Measurements from ENCODE around the gene PLA2G5.

PLA2G5 gene

GRCh38 chr1:20090119-20090518 lies 20.1 kb downstream of the PLA2G5 start:
- no peak for DNase-seq (ENCODE audit: low read depth)

- DNase-seq (ENCODE audit: low read depth) = no peak
Observed at GRCh38 chr1:20090641-20091040, 20.6 kb downstream of the PLA2G5 start.

GRCh38 chr1:20093303-20093702 lies 23.3 kb downstream of the PLA2G5 start:
- DNase-seq (ENCODE audit: low read depth) = no peak

- no peak for DNase-seq (ENCODE audit: low read depth)
Observed at GRCh38 chr1:20093940-20094391, 24.0 kb downstream of the PLA2G5 start.

- DNase-seq (ENCODE audit: low read depth) = no peak
Observed at GRCh38 chr1:20095564-20096434, 25.8 kb downstream of the PLA2G5 start.

GRCh38 chr1:20096840-20097447 lies 26.9 kb downstream of the PLA2G5 start:
- DNase-seq (ENCODE audit: low read depth) = no peak

GRCh38 chr1:20099533-20099932 lies 29.5 kb downstream of the PLA2G5 start:
- no peak for DNase-seq (ENCODE audit: low read depth)

- DNase-seq (ENCODE audit: low read depth) = no peak
Observed at GRCh38 chr1:20100632-20101355, 30.8 kb downstream of the PLA2G5 start.

- DNase-seq (ENCODE audit: low read depth) = no peak
Observed at GRCh38 chr1:20102875-20103274, 32.9 kb downstream of the PLA2G5 start.

GRCh38 chr1:20105856-20106255 lies 35.9 kb downstream of the PLA2G5 start:
- DNase-seq (ENCODE audit: low read depth) = no peak

- no peak for DNase-seq (ENCODE audit: low read depth)
Observed at GRCh38 chr1:20107351-20107750, 37.4 kb downstream of the PLA2G5 start.

GRCh38 chr1:20107796-20108195 lies 37.8 kb downstream of the PLA2G5 start:
- DNase-seq (ENCODE audit: low read depth) = no peak

GRCh38 chr1:20108366-20109123 lies 38.6 kb downstream of the PLA2G5 start:
- no peak for DNase-seq (ENCODE audit: low read depth)

- no peak for DNase-seq (ENCODE audit: low read depth)
Observed at GRCh38 chr1:20109223-20109856, 39.3 kb downstream of the PLA2G5 start.

- DNase-seq (ENCODE audit: low read depth) = no peak
Observed at GRCh38 chr1:20110679-20111078, 40.7 kb downstream of the PLA2G5 start.

- DNase-seq (ENCODE audit: low read depth) = no peak
Observed at GRCh38 chr1:20111452-20111851, 41.5 kb downstream of the PLA2G5 start.

- no peak for DNase-seq (ENCODE audit: low read depth)
Observed at GRCh38 chr1:20112279-20113000, 42.4 kb downstream of the PLA2G5 start.

GRCh38 chr1:20114021-20114648 lies 44.1 kb downstream of the PLA2G5 start:
- DNase-seq (ENCODE audit: low read depth) = no peak

- no peak for DNase-seq (ENCODE audit: low read depth)
Observed at GRCh38 chr1:20115479-20115878, 45.5 kb downstream of the PLA2G5 start.

GRCh38 chr1:20115916-20116315 lies 45.9 kb downstream of the PLA2G5 start:
- DNase-seq (ENCODE audit: low read depth) = no peak
